CD4-positive, alpha-beta T cell (primary cell): ENCODE results near the gene PNMA8A. TPM values are rescaled to one million over a fixed set of nuclear protein-coding genes. Genes with fewer than 3 reads are reported as not detected.

ENCODE experiments used
- ATAC-seq: fragments of 200-7000 bp; cut with Tn5 transposase; one replicate; pipeline ENCODE4 v1.10.0; 2022; ENCODE audit warnings: mild to moderate bottlenecking; ENCODE audit not compliant: poor library complexity
- CTCF ChIA-PET: fragments of 350-600 bp; sonication (Branson Sonifier 250); formaldehyde crosslinking; loops from one replicate; lab custom pipeline; 2021; ENCODE audit warnings: antibody characterized with exemption, inconsistent platforms; lab: Charles Lee
- POLR2A ChIA-PET: fragments of 350-600 bp; sonication (Branson Sonifier 250); formaldehyde crosslinking; loops from one replicate; lab custom pipeline; 2021; ENCODE audit warnings: antibody characterized with exemption, inconsistent platforms; lab: Charles Lee
- DNase-seq, 14 experiments: peaks; one replicate each; pipeline ENCODE4 v3.0.0-alpha.2; 2013 to 2020; ENCODE audit warnings: mixed read lengths in 2 of 14
- H3K27ac ChIP-seq, 2 donors: one replicate each; pipeline versions ENCODE4 v1.5.1 to v1.7.0; 2013; ENCODE audit warnings: low read length in 2 of 2, low read depth in 1 of 2, mild to moderate bottlenecking in 1 of 2
- H3K27me3 ChIP-seq, 2 experiments: 1 replicate in 1 of 2; 2 replicates in 1 of 2; pipeline versions ENCODE4 v1.6.1 to v1.7.0; 2013; ENCODE audit warnings: low read length in 2 of 2, control low read depth in 1 of 2, mild to moderate bottlenecking in 1 of 2, moderate library complexity in 1 of 2; ENCODE audit not compliant: insufficient read depth in 2 of 2, control insufficient read depth in 1 of 2
- H3K36me3 ChIP-seq: one replicate; pipeline ENCODE4 v1.6.1; 2013; ENCODE audit warnings: low read length, control low read depth; ENCODE audit not compliant: insufficient read depth
- H3K4me1 ChIP-seq: one replicate; pipeline ENCODE4 v1.6.1; 2013; ENCODE audit warnings: low read length, control low read depth; ENCODE audit not compliant: insufficient read depth
- H3K4me3 ChIP-seq: one replicate; pipeline ENCODE4 v1.5.1; 2013; ENCODE audit warnings: mild to moderate bottlenecking, low read length, moderate library complexity
- H3K9me3 ChIP-seq, 2 experiments: 1 replicate in 1 of 2; 2 replicates in 1 of 2; pipeline versions ENCODE4 v1.6.1 to v1.7.0; 2013; ENCODE audit warnings: low read length in 2 of 2, mild to moderate bottlenecking in 2 of 2, control low read depth in 1 of 2, moderate library complexity in 1 of 2; ENCODE audit not compliant: control insufficient read depth in 1 of 2, insufficient read depth in 1 of 2
- H3K27ac Mint-ChIP-seq: one replicate; pipeline ENCODE4 v1.8.0; 2020; ENCODE audit warnings: mixed read lengths
- H3K27me3 Mint-ChIP-seq: one replicate; pipeline ENCODE4 v1.8.0; 2021; ENCODE audit warnings: mixed read lengths
- H3K36me3 Mint-ChIP-seq: one replicate; pipeline ENCODE4 v1.8.0; 2021; ENCODE audit warnings: low read depth, mixed read lengths
- H3K4me1 Mint-ChIP-seq: one replicate; pipeline ENCODE4 v1.8.0; 2021; ENCODE audit warnings: low read depth, mixed read lengths
- H3K4me3 Mint-ChIP-seq: one replicate; pipeline ENCODE4 v1.8.0; 2020; ENCODE audit warnings: mild to moderate bottlenecking, mixed read lengths
- H3K9me3 Mint-ChIP-seq: one replicate; pipeline ENCODE4 v1.8.0; 2020; ENCODE audit warnings: mixed read lengths
- CTCF ChIP-seq: fragments of 200-600 bp; IDR thresholded peaks from one replicate; pipeline ENCODE4 v1.8.0; 2022; ENCODE audit warnings: antibody characterized with exemption, mild to moderate bottlenecking
- intact Hi-C, 2 experiments: fragments of 100-400 bp; cut with DNase I in 1 of 2; cut with micrococcal nuclease in 1 of 2; formaldehyde crosslinking; loops; one replicate each; pipeline versions ENCODE4 v1.15.1 to v1.9.0; 2023 to 2025; cut with DNase I, micrococcal nuclease
- total RNA-seq, 174 experiments: library from RNA in 2 of 174; stranded (reverse) in 2 of 174; gene quantifications; one replicate each; pipeline ENCODE4 v1.2.3 and lab custom pipeline; 2021 to 2026

Gene PNMA8A
- total RNA-seq, 2 experiments from 2014 or later = not detected

DNA sequence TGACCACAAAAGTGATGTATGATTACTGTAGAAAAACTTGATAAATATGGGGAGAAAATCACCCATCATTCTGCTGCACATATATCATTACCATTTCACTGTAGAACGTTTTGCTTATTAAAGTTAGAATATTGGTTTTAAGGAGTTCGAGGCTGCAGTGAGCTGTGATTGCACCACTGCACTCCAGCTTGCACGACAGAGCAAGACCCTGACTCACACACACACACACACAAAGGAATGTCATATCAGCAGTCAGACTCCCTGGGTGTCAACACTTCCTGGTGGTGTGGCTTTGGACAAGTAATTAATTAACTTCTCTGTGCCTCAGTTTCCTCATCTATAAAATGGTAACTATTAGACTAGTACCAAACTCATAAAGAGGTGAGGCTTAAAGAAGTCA is 11.3 kb upstream of the PNMA8A start:
- H3K27me3 Mint-ChIP-seq = peaks cover 80% of the 10 kb centered on the region
- H3K4me1 Mint-ChIP-seq = peaks cover 8% of the 10 kb centered on the region
- no peaks in the 10 kb centered on the region for H3K36me3 ChIP-seq
- no peak for ATAC-seq
- H3K9me3 ChIP-seq = peaks cover 0 to 6% of the 10 kb centered on the region in 2 experiments
- no peak overlapping the region for H3K27ac Mint-ChIP-seq
- H3K36me3 Mint-ChIP-seq = no peaks in the 10 kb centered on the region
- POLR2A ChIA-PET = no interaction called here
- intact Hi-C loops = no loop called here
- peaks cover 7% of the 10 kb centered on the region for H3K4me1 ChIP-seq
- no peak overlapping the region for H3K27ac ChIP-seq
- no peak overlapping the region for H3K4me3 Mint-ChIP-seq
- TF ChIP-seq CTCF = no peak
- DNase-seq = no peak
- no peak overlapping the region for H3K4me3 ChIP-seq
- CTCF ChIA-PET = no interaction called here
- H3K27me3 ChIP-seq = peaks cover 15 to 23% of the 10 kb centered on the region in 2 experiments
- no peaks in the 10 kb centered on the region for H3K9me3 Mint-ChIP-seq

DNA sequence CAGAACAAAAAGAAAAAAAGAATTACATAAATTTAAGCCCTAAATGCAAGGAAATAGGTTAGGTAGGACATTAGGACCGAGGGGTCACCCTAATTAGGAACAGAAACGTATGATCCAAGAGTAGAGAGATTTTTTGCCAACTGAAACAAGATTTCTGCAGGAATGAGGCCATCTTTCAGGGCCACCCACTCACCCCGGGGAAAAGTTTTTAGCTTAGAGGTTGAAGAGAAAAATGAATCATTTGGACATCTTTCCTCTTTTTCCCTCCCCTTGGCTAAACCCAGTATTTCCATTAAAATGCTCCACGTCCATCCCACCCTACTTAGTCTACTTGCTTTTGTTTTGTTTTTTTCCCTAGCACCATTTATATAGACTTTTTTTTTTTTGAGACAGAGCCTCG is 10.6 kb upstream of the PNMA8A start:
- Mint-ChIP-seq H3K36me3 (no peaks in the 10 kb centered on the region), H3K27ac (no peak overlapping the region), H3K27me3 (peaks cover 73% of the 10 kb centered on the region), H3K9me3 (no peaks in the 10 kb centered on the region), H3K4me1 (peaks cover 3% of the 10 kb centered on the region), H3K4me3 (no peak overlapping the region)
- TF ChIP-seq CTCF = no peak
- Histone ChIP-seq H3K27ac (no peak overlapping the region), H3K4me3 (no peak overlapping the region), H3K36me3 (no peaks in the 10 kb centered on the region), H3K9me3 (no peaks in the 10 kb centered on the region), H3K27me3 (peaks cover 8 to 17% of the 10 kb centered on the region in 2 experiments), H3K4me1 (peaks cover under 1% of the 10 kb centered on the region)
- DNase-seq = no peak
- no peak for ATAC-seq
- ChIA-PET POLR2A (no interaction called here), CTCF (no interaction called here)
- intact Hi-C loops = no loop called here

- Mint-ChIP-seq H3K4me3 (no peak overlapping the region), H3K9me3 (no peaks in the 10 kb centered on the region), H3K4me1 (no peaks in the 10 kb centered on the region), H3K27me3 (peaks cover 67% of the 10 kb centered on the region), H3K27ac (no peak overlapping the region), H3K36me3 (no peaks in the 10 kb centered on the region)
- POLR2A ChIA-PET = no interaction called here
- Histone ChIP-seq H3K27ac (no peak overlapping the region), H3K36me3 (no peaks in the 10 kb centered on the region), H3K27me3 (peaks cover 6 to 13% of the 10 kb centered on the region in 2 experiments), H3K4me1 (no peaks in the 10 kb centered on the region), H3K4me3 (no peak overlapping the region), H3K9me3 (no peaks in the 10 kb centered on the region)
- no peak for TF ChIP-seq CTCF
- intact Hi-C loops = no loop called here
- CTCF ChIA-PET = no interaction called here
- ATAC-seq (no peak), DNase-seq (no peak)
Observed at GRCh38 chr19:46481223-46481848, 10.0 kb upstream of the PNMA8A start.
